ENCODE data around the gene F7. TPM values are rescaled to one million over a fixed set of nuclear protein-coding genes. Genes with fewer than 3 reads are reported as not detected.

The F7 gene
- total RNA-seq, 4 donors from 2014 or later, result 0.12 to 0.54 TPM; not detected in 2

- H3K4me1 ChIP-seq, result no peaks in the 10 kb centered on the region
- 88 to 90% methylated on average over 2 to 14 of the region's 14 CpGs for WGBS, 2 donors (ENCODE audit: low coverage in 1 of 2)
- no peak for ATAC-seq
- H3K27me3 ChIP-seq, result peaks cover 5% of the 10 kb centered on the region
- TF ChIP-seq POLR2A (IDR thresholded peaks at IDR 0.05) (no peak), POLR2AphosphoS5 (IDR thresholded peaks at IDR 0.05) (no peak), CTCF (IDR thresholded peaks at IDR 0.05) (no peak), EP300 (IDR thresholded peaks at IDR 0.05) (no peak)
- no peaks in the 10 kb centered on the region for H3K9me3 ChIP-seq
- no peak overlapping the region for H3K27ac ChIP-seq
- H3K4me3 ChIP-seq, result no peak overlapping the region
- H3K36me3 ChIP-seq, result peaks cover 0 to 6% of the 10 kb centered on the region in 2 donors
These were observed 42.9 kb upstream of the F7 start for GRCh38 chr13:113062691-113063090.

GRCh38 chr13:113063091-113063491, 42.5 kb upstream of the F7 start:
- WGBS, 2 donors (ENCODE audit: low coverage in 1 of 2), result 87 to 100% methylated on average over 2 to 9 of the region's 22 CpGs
- H3K4me1 ChIP-seq, result no peaks in the 10 kb centered on the region
- no peak overlapping the region for H3K27ac ChIP-seq
- no peak for ATAC-seq
- H3K9me3 ChIP-seq, result no peaks in the 10 kb centered on the region
- no peak overlapping the region for H3K4me3 ChIP-seq
- peaks cover 0 to 6% of the 10 kb centered on the region in 2 donors for H3K36me3 ChIP-seq
- TF ChIP-seq CTCF (IDR thresholded peaks at IDR 0.05), result no peak
- TF ChIP-seq POLR2A (IDR thresholded peaks at IDR 0.05), result no peak
- TF ChIP-seq POLR2AphosphoS5 (IDR thresholded peaks at IDR 0.05), result no peak
- TF ChIP-seq EP300 (IDR thresholded peaks at IDR 0.05), result no peak
- peaks cover 5% of the 10 kb centered on the region for H3K27me3 ChIP-seq

- H3K4me3 ChIP-seq, result no peak overlapping the region
- H3K27me3 ChIP-seq, result peaks cover 5% of the 10 kb centered on the region
- 73 to 84% methylated on average over 3 to 14 of the region's 29 CpGs for WGBS, 2 donors (ENCODE audit: low coverage in 1 of 2)
- ATAC-seq, result peak; percentile 14
- no peak overlapping the region for H3K27ac ChIP-seq
- no peaks in the 10 kb centered on the region for H3K9me3 ChIP-seq
- peaks cover 0 to 6% of the 10 kb centered on the region in 2 donors for H3K36me3 ChIP-seq
- TF ChIP-seq EP300 (IDR thresholded peaks at IDR 0.05) (no peak), POLR2AphosphoS5 (IDR thresholded peaks at IDR 0.05) (no peak), CTCF (IDR thresholded peaks at IDR 0.05) (no peak), POLR2A (IDR thresholded peaks at IDR 0.05) (no peak)
- H3K4me1 ChIP-seq, result no peaks in the 10 kb centered on the region
These were observed 41.5 kb upstream of the F7 start for GRCh38 chr13:113064000-113064533.

- Histone ChIP-seq H3K36me3 (peaks cover 0 to 6% of the 10 kb centered on the region in 2 donors), H3K4me3 (no peak overlapping the region), H3K9me3 (no peaks in the 10 kb centered on the region), H3K27me3 (peaks cover 5% of the 10 kb centered on the region), H3K4me1 (no peaks in the 10 kb centered on the region), H3K27ac (no peak overlapping the region)
- TF ChIP-seq POLR2A (IDR thresholded peaks at IDR 0.05) (no peak), EP300 (IDR thresholded peaks at IDR 0.05) (no peak), POLR2AphosphoS5 (IDR thresholded peaks at IDR 0.05) (no peak), CTCF (IDR thresholded peaks at IDR 0.05) (no peak)
- peak; percentile 79 for ATAC-seq
- 67 to 94% methylated on average over 9 to 10 of the region's 41 CpGs for WGBS, 2 donors (ENCODE audit: low coverage in 1 of 2)
These were observed 40.8 kb upstream of the F7 start for GRCh38 chr13:113064534-113065405.
